HL-60 (cell line): ENCODE results near the gene PTPRD.
"Not testable (repeated sequence)": the region's sequence is repeated elsewhere in the genome, so short reads cannot be mapped to it uniquely, and the experiment has no call there.

ENCODE experiments used
- DNase-seq, 2 experiments: peaks; one replicate each; pipeline ENCODE4 v3.0.0-alpha.2; 2010 to 2020; ENCODE audit warnings: low read depth in 1 of 2, low spot score in 1 of 2
- H3K27ac ChIP-seq: fragments of 250-450 bp; sonication (Bioruptor Pico); replicated peaks from 2 replicates; pipeline ENCODE4 v1.5.1; 2020; ENCODE audit warnings: mild to moderate bottlenecking, moderate library complexity
- H3K27me3 ChIP-seq: fragments of 250-450 bp; sonication (Bioruptor Pico); 2 replicates; pipeline ENCODE4 v1.5.1; 2021; ENCODE audit warnings: mild to moderate bottlenecking, moderate library complexity; ENCODE audit not compliant: insufficient read depth, poor library complexity, severe bottlenecking
- H3K4me3 ChIP-seq: replicated peaks from 2 replicates; pipeline ENCODE4 v1.5.1; 2011; ENCODE audit warnings: mild to moderate bottlenecking, control low read depth, low read length; ENCODE audit not compliant: insufficient read depth
- CTCF ChIP-seq: IDR thresholded peaks from one replicate; pipeline ENCODE4 v1.5.1; 2011; ENCODE audit warnings: low read length, control low read depth, inconsistent platforms; ENCODE audit not compliant: insufficient read depth
- GABPA ChIP-seq: IDR thresholded peaks from 2 replicates; pipeline ENCODE4 v1.6.1; 2012; ENCODE audit warnings: low read depth
- POLR2AphosphoS5 ChIP-seq: IDR thresholded peaks from 2 replicates; pipeline ENCODE4 v1.6.1; 2012; ENCODE audit warnings: low read depth
- REST ChIP-seq: IDR thresholded peaks from 2 replicates; pipeline ENCODE4 v1.6.1; 2012; ENCODE audit warnings: low read depth; ENCODE audit not compliant: insufficient replicate concordance
- SPI1 ChIP-seq: IDR thresholded peaks from 2 replicates; pipeline ENCODE4 v1.6.1; 2012; ENCODE audit warnings: low read depth, mild to moderate bottlenecking, borderline replicate concordance

Gene PTPRD

GRCh38 chr9:9002826-9003583 is 1609.8 kb downstream of the PTPRD start:
- no peak for TF ChIP-seq GABPA
- no peak for TF ChIP-seq SPI1
- no peak for TF ChIP-seq POLR2AphosphoS5
- TF ChIP-seq CTCF = no peak
- TF ChIP-seq REST = no peak
- Histone ChIP-seq H3K27ac (no peak overlapping the region), H3K27me3 (no peaks in the 10 kb centered on the region), H3K4me3 (no peak overlapping the region)
- no peak for DNase-seq

GRCh38 chr9:8980496-8981013 is 1632.2 kb downstream of the PTPRD start:
- H3K27me3 ChIP-seq = no peaks in the 10 kb centered on the region
- H3K27ac ChIP-seq = no peak overlapping the region
- no peak for DNase-seq
- no peak overlapping the region for H3K4me3 ChIP-seq
- TF ChIP-seq REST (no peak), GABPA (no peak), CTCF (no peak), POLR2AphosphoS5 (no peak), SPI1 (no peak)

GRCh38 chr9:8978334-8978733 is 1634.5 kb downstream of the PTPRD start:
- no peaks in the 10 kb centered on the region for H3K27me3 ChIP-seq
- no peak for DNase-seq
- no peak for TF ChIP-seq CTCF
- TF ChIP-seq GABPA = no peak
- no peak for TF ChIP-seq POLR2AphosphoS5
- TF ChIP-seq REST = no peak
- no peak for TF ChIP-seq SPI1
- no peak overlapping the region for H3K27ac ChIP-seq
- no peak overlapping the region for H3K4me3 ChIP-seq

- not testable (repeated sequence) for H3K27me3 ChIP-seq, H3K27ac ChIP-seq, H3K4me3 ChIP-seq, DNase-seq
These were observed 1644.5 kb downstream of the PTPRD start for GRCh38 chr9:8968350-8968749.
